Measurements from ENCODE around the gene ZBTB40. TPM values are rescaled to one million over a fixed set of nuclear protein-coding genes. Genes with fewer than 3 reads are reported as not detected.

The ZBTB40 gene
- total and polyA plus RNA-seq, 2 of the 13 experiments (the other 11 are each of a cell fraction or from before 2014, with no cell fraction given) = 8.8 to 16.5 TPM

DNA sequence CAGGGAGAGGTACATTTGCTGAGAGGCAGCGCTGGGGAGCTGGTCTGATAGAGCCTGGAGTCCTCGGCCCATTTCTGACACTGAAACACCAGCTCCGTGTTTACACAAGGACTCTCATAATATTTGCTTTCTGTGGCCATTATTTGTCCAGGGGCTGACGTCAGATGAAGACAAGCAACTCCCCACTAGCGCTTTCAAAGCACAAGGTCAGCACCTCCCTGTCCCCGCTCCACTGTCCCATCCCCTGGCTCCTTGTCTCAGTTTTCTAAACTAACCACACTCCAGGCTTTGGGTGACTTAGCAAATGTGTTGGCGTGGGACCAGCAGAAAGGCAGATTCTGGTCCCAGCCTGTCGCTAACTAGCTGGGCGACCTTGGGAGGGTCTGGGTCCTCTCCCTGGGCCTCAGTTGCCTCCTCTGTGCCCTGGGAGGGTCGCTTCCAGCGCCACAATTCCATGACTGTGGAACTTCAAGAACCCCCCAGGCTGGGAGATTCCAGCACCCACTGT is 37.4 kb upstream of the ZBTB40 start (continued):
- TF ChIP-seq, protein P1, sequence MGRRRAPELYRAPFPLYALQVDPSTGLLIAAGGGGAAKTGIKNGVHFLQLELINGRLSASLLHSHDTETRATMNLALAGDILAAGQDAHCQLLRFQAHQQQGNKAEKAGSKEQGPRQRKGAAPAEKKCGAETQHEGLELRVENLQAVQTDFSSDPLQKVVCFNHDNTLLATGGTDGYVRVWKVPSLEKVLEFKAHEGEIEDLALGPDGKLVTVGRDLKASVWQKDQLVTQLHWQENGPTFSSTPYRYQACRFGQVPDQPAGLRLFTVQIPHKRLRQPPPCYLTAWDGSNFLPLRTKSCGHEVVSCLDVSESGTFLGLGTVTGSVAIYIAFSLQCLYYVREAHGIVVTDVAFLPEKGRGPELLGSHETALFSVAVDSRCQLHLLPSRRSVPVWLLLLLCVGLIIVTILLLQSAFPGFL (CRISPR knock-in tag; IDR thresholded peaks at IDR 0.05) = no peak
- TF ChIP-seq ARHGAP35 (CRISPR knock-in tag; IDR thresholded peaks at IDR 0.05; ENCODE audit: borderline replicate concordance) = no peak
- no peak for TF ChIP-seq MBNL3 (CRISPR knock-in tag; conservative IDR thresholded peaks at IDR 0.05)
- TF ChIP-seq KDM1A (CRISPR knock-in tag; IDR thresholded peaks at IDR 0.05) = no peak
- TF ChIP-seq TOPORS (CRISPR knock-in tag; IDR thresholded peaks at IDR 0.05) = no peak
- TF ChIP-seq ZNF512 (CRISPR knock-in tag; IDR thresholded peaks at IDR 0.05) = no peak
- no peak for TF ChIP-seq NRL (CRISPR knock-in tag; IDR thresholded peaks at IDR 0.05; ENCODE audit: borderline replicate concordance)
- peak; percentile 56; the same call in 1 of the 2 replicates for TF ChIP-seq ZNF292 (CRISPR knock-in tag; IDR thresholded peaks at IDR 0.05; ENCODE audit: borderline replicate concordance, low read depth)
- TF ChIP-seq ZNF761 (CRISPR knock-in tag; conservative IDR thresholded peaks at IDR 0.05) = no peak
- no peak for TF ChIP-seq ZBTB4 (CRISPR knock-in tag; IDR thresholded peaks at IDR 0.05; ENCODE audit: borderline replicate concordance)
- peak; percentile 65; the same call in 1 of the 2 replicates for TF ChIP-seq ZBTB10 (CRISPR knock-in tag; IDR thresholded peaks at IDR 0.05; ENCODE audit: borderline replicate concordance)
- no peak for TF ChIP-seq ZNF280B (CRISPR knock-in tag; IDR thresholded peaks at IDR 0.05; ENCODE audit: borderline replicate concordance)
- TF ChIP-seq MED13 (CRISPR knock-in tag; IDR thresholded peaks at IDR 0.05) = no peak
- TF ChIP-seq, protein P2, sequence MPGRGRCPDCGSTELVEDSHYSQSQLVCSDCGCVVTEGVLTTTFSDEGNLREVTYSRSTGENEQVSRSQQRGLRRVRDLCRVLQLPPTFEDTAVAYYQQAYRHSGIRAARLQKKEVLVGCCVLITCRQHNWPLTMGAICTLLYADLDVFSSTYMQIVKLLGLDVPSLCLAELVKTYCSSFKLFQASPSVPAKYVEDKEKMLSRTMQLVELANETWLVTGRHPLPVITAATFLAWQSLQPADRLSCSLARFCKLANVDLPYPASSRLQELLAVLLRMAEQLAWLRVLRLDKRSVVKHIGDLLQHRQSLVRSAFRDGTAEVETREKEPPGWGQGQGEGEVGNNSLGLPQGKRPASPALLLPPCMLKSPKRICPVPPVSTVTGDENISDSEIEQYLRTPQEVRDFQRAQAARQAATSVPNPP (CRISPR knock-in tag; IDR thresholded peaks at IDR 0.05) = no peak
- no peak for TF ChIP-seq ZNF138 (CRISPR knock-in tag; IDR thresholded peaks at IDR 0.05; ENCODE audit: low read depth)
- no peak for TF ChIP-seq ZNF557 (CRISPR knock-in tag; IDR thresholded peaks at IDR 0.05)
- TF ChIP-seq ZNF510 (CRISPR knock-in tag; IDR thresholded peaks at IDR 0.05; ENCODE audit: low read depth) = no peak
- TF ChIP-seq SP4 (CRISPR knock-in tag; IDR thresholded peaks at IDR 0.05) = no peak

Data from HepG2 (cell line).